ENCODE data around the gene XKR3.
A peak's percentile ranks its signal among the peaks of the same experiment; 100 is the strongest.

DNA sequence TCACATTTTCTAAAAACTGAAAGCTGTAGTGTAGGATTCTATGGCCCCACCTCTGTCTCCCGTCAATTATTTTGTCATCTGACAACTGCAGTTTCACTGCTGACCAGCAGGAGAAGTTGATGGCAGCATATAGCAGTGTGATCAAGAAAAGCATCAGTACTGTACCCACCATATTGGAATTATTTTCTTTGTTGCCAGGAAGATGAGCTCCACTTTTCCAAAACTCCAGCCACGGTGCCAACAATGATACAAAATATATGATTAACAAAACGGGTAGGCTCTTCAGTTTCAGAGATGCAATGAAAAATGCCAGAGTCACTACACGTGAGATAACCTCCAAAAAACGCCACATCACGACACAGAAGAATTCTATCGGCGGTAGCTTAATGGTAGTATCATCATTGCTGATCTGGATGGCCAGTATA is 41.3 kb downstream of the XKR3 start:
- TF ChIP-seq, protein P1, sequence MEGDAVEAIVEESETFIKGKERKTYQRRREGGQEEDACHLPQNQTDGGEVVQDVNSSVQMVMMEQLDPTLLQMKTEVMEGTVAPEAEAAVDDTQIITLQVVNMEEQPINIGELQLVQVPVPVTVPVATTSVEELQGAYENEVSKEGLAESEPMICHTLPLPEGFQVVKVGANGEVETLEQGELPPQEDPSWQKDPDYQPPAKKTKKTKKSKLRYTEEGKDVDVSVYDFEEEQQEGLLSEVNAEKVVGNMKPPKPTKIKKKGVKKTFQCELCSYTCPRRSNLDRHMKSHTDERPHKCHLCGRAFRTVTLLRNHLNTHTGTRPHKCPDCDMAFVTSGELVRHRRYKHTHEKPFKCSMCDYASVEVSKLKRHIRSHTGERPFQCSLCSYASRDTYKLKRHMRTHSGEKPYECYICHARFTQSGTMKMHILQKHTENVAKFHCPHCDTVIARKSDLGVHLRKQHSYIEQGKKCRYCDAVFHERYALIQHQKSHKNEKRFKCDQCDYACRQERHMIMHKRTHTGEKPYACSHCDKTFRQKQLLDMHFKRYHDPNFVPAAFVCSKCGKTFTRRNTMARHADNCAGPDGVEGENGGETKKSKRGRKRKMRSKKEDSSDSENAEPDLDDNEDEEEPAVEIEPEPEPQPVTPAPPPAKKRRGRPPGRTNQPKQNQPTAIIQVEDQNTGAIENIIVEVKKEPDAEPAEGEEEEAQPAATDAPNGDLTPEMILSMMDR (IDR thresholded peaks at IDR 0.05): peak in 3 of 12 donors; percentile 9 to 23 (median 22)
- no peak for TF ChIP-seq POLR2A (IDR thresholded peaks at IDR 0.05)

Data from heart left ventricle (tissue), 13 donors.